Keratinocyte (primary cell): ENCODE measurements around the gene ASIC2.

Source experiments
- CTCF ChIP-seq, 3 experiments: IDR thresholded peaks in 1 of 3; conservative IDR thresholded peaks in 1 of 3; optimal IDR thresholded peaks in 1 of 3; 2 replicates in 2 of 3; 3 replicates in 1 of 3; pipeline versions ENCODE3 to v1.5.1; 2011; ENCODE audit warnings: low read length in 3 of 3, mild to moderate bottlenecking in 3 of 3, moderate library complexity in 2 of 3, control low read depth in 1 of 3, inconsistent platforms in 1 of 3; ENCODE audit not compliant: insufficient read depth in 2 of 3; ENCODE audit errors: extremely low read depth in 1 of 3
- EZH2 ChIP-seq: IDR thresholded peaks from one replicate; pipeline ENCODE4 v1.6.1; 2012; ENCODE audit warnings: inconsistent platforms, mild to moderate bottlenecking, low read length, moderate library complexity

DNA sequence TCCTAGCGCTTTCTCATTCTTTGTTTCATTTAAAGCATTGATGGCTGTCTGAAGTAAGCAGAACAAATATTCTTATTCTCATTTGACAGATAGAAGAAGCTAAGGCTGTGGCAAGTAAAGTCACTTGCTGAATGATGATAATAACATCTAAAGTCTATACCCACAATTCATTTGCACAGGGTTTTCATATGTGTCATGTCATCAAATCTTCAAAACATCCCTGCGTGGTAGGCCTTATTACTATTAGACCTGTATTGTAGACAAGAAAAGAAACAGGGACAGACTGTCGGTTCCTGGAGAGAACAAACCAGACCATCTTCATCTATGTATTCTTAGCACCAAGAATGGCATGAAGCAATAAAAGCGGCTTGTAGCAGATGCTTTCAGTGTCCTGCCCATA, 85.9 kb downstream of the ASIC2 start:
- no peak for TF ChIP-seq CTCF (optimal IDR thresholded peaks at IDR 0.05 in 1 of 3, IDR thresholded peaks at IDR 0.05 in 1 of 3, conservative IDR thresholded peaks at IDR 0.05 in 1 of 3; ENCODE audit: extremely low read depth in 1 of 3, insufficient read depth in 2 of 3, low read length in 3 of 3)
- no peak for TF ChIP-seq EZH2
